GM13977 (cell line): ENCODE measurements around the gene MTUS2.

Source experiments
- DNase-seq: peaks from one replicate; pipeline ENCODE4 v3.0.0; 2012; ENCODE audit warnings: low spot score
- CTCF ChIP-seq: IDR thresholded peaks from 2 replicates; pipeline ENCODE4 v1.5.1; 2012; ENCODE audit warnings: mild to moderate bottlenecking, control low read depth; ENCODE audit not compliant: insufficient read depth; ENCODE audit errors: extremely low read depth, missing control alignments
- in situ Hi-C: fragments of 300-500 bp; cut with MboI; formaldehyde crosslinking; loops from one replicate; pipeline ENCODE4 v1.12.0; 2022; ENCODE audit warnings: low sequenced_read_pairs, low pct_unique_long_range_greater_than_20kb, mixed read lengths, inconsistent platforms; ENCODE audit not compliant: unreplicated experiment

Gene MTUS2

GRCh38 chr13:29436291-29436690, 616.2 kb downstream of the MTUS2 start:
- in situ Hi-C loops: no loop called here
- TF ChIP-seq CTCF: no peak
- DNase-seq: no peak

- DNase-seq: no peak
- in situ Hi-C loops: no loop called here
- TF ChIP-seq CTCF: no peak
Measured at GRCh38 chr13:29436721-29437280, 616.7 kb downstream of the MTUS2 start.

- DNase-seq: no peak
- in situ Hi-C loops: no loop called here
- no peak for TF ChIP-seq CTCF
Measured at GRCh38 chr13:29438769-29439168, 618.6 kb downstream of the MTUS2 start.

- in situ Hi-C loops: no loop called here
- no peak for TF ChIP-seq CTCF
- DNase-seq: no peak
Measured at GRCh38 chr13:29439601-29440388, 619.7 kb downstream of the MTUS2 start.

GRCh38 chr13:29441306-29441705, 621.2 kb downstream of the MTUS2 start:
- in situ Hi-C loops: no loop called here
- no peak for TF ChIP-seq CTCF

GRCh38 chr13:29446016-29446415, 625.9 kb downstream of the MTUS2 start:
- in situ Hi-C loops: no loop called here
- TF ChIP-seq CTCF: no peak

More at GRCh38 chr13:29441306-29441705, 621.2 kb downstream of the MTUS2 start:
- no peak for DNase-seq

More at GRCh38 chr13:29446016-29446415, 625.9 kb downstream of the MTUS2 start:
- no peak for DNase-seq
